H9 (cell line): ENCODE data around the gene THOC3. TPM values are rescaled to one million over a fixed set of nuclear protein-coding genes. Genes with fewer than 3 reads are reported as not detected.

Source experiments
- DNase-seq: peaks from one replicate; pipeline ENCODE4 v3.0.0-alpha.2; 2017
- H2AFZ ChIP-seq: one replicate; pipeline ENCODE4 v1.6.1; 2013; ENCODE audit warnings: mild to moderate bottlenecking, low read length, control low read depth, moderate library complexity
- H2AK5ac ChIP-seq: 2 replicates; pipeline ENCODE4 v1.6.1; 2013; ENCODE audit warnings: low read length, control low read depth, mixed read lengths; ENCODE audit not compliant: insufficient read length
- H2BK120ac ChIP-seq: one replicate; pipeline ENCODE4 v1.6.1; 2013; ENCODE audit warnings: low read depth, mild to moderate bottlenecking, low read length, control low read depth, inconsistent platforms; ENCODE audit not compliant: poor library complexity, severe bottlenecking
- H2BK12ac ChIP-seq: 2 replicates; pipeline ENCODE4 v1.6.1; 2013; ENCODE audit warnings: low read length, control low read depth, mixed read lengths, low read depth; ENCODE audit not compliant: insufficient read length
- H2BK15ac ChIP-seq: 2 replicates; pipeline ENCODE4 v1.6.1; 2013; ENCODE audit warnings: low read depth, low read length, control low read depth
- H2BK20ac ChIP-seq: one replicate; pipeline ENCODE4 v1.6.1; 2013; ENCODE audit warnings: low read depth, mild to moderate bottlenecking, low read length, control low read depth, inconsistent platforms; ENCODE audit not compliant: poor library complexity, severe bottlenecking
- H2BK5ac ChIP-seq: 2 replicates; pipeline ENCODE4 v1.6.1; 2013; ENCODE audit warnings: low read length, control low read depth, mixed read lengths; ENCODE audit not compliant: insufficient read length
- H3K14ac ChIP-seq: 2 replicates; pipeline ENCODE4 v1.6.1; 2013; ENCODE audit warnings: low read length, control low read depth; ENCODE audit not compliant: insufficient read depth
- H3K18ac ChIP-seq: 2 replicates; pipeline ENCODE4 v1.6.1; 2013; ENCODE audit warnings: low read depth, mild to moderate bottlenecking, mixed read lengths, low read length, control low read depth; ENCODE audit not compliant: insufficient read length
- H3K23ac ChIP-seq: 2 replicates; pipeline ENCODE4 v1.6.1; 2013; ENCODE audit warnings: low read length, control low read depth, mixed read lengths, low read depth; ENCODE audit not compliant: insufficient read length
- H3K23me2 ChIP-seq: 2 replicates; pipeline ENCODE4 v1.6.1; 2013; ENCODE audit warnings: low read depth, mild to moderate bottlenecking, mixed read lengths, low read length, control low read depth; ENCODE audit not compliant: insufficient read length, poor library complexity, severe bottlenecking
- H3K27ac ChIP-seq: 2 replicates; pipeline ENCODE4 v1.5.1; 2013; ENCODE audit warnings: low read length, control low read depth, mixed read lengths, low read depth; ENCODE audit not compliant: insufficient read length
- H3K27me3 ChIP-seq: 2 replicates; pipeline ENCODE4 v1.6.1; 2013; ENCODE audit warnings: low read length, control low read depth, inconsistent platforms; ENCODE audit not compliant: insufficient read depth
- H3K4ac ChIP-seq: 2 replicates; pipeline ENCODE4 v1.6.1; 2013; ENCODE audit warnings: low read depth, mild to moderate bottlenecking, control low read depth, inconsistent platforms, low read length, moderate library complexity
- H3K4me1 ChIP-seq: 2 replicates; pipeline ENCODE4 v1.6.1; 2013; ENCODE audit warnings: low read length, control low read depth, inconsistent platforms; ENCODE audit not compliant: insufficient read depth
- H3K4me2 ChIP-seq: 2 replicates; pipeline ENCODE4 v1.6.1; 2013; ENCODE audit warnings: low read length, control low read depth, mixed read lengths; ENCODE audit not compliant: insufficient read length, insufficient read depth
- H3K56ac ChIP-seq: 2 replicates; pipeline ENCODE4 v1.6.1; 2013; ENCODE audit warnings: low read depth, mild to moderate bottlenecking, mixed read lengths, low read length, control low read depth; ENCODE audit not compliant: insufficient read length
- H3K79me1 ChIP-seq: 2 replicates; pipeline ENCODE4 v1.6.1; 2013; ENCODE audit warnings: low read depth, mild to moderate bottlenecking, moderate library complexity, low read length, control low read depth, inconsistent platforms; ENCODE audit not compliant: insufficient read depth, poor library complexity, severe bottlenecking
- H3K79me2 ChIP-seq: 2 replicates; pipeline ENCODE4 v1.6.1; 2013; ENCODE audit warnings: low read length, control low read depth, inconsistent platforms; ENCODE audit not compliant: insufficient read depth
- H3K9ac ChIP-seq: 2 replicates; pipeline ENCODE4 v1.6.1; 2013; ENCODE audit warnings: low read length, control low read depth, mixed read lengths; ENCODE audit not compliant: insufficient read length; ENCODE audit errors: extremely low read depth
- H3K9me3 ChIP-seq: one replicate; pipeline ENCODE4 v1.6.1; 2013; ENCODE audit warnings: low read depth, low read length, inconsistent platforms; ENCODE audit not compliant: control insufficient read depth
- H3T11ph ChIP-seq: one replicate; pipeline ENCODE4 v1.6.1; 2013; ENCODE audit warnings: mild to moderate bottlenecking, low read length, control low read depth, inconsistent platforms
- H4K20me1 ChIP-seq: one replicate; pipeline ENCODE4 v1.6.1; 2013; ENCODE audit not compliant: control insufficient read depth, insufficient read length, insufficient read depth
- H4K5ac ChIP-seq: 2 replicates; pipeline ENCODE4 v1.6.1; 2013; ENCODE audit warnings: low read depth, mild to moderate bottlenecking, mixed read lengths, low read length, control low read depth; ENCODE audit not compliant: insufficient read length
- H4K8ac ChIP-seq: replicated peaks from 2 replicates; pipeline ENCODE4 v1.6.1; 2013; ENCODE audit warnings: low read length, control low read depth, mixed read lengths, low read depth; ENCODE audit not compliant: insufficient read length
- H4K91ac ChIP-seq: 2 replicates; pipeline ENCODE4 v1.6.1; 2013; ENCODE audit warnings: low read depth, mild to moderate bottlenecking, moderate library complexity, mixed read lengths, low read length, control low read depth; ENCODE audit not compliant: insufficient read length
- H3K27ac Mint-ChIP-seq, 3 experiments: 2 replicates in 2 of 3; 3 replicates in 1 of 3; pipeline ENCODE4 v1.8.0; 2020 to 2021; ENCODE audit warnings: mixed read lengths in 3 of 3, mild to moderate bottlenecking in 1 of 3, moderate library complexity in 1 of 3
- H3K27me3 Mint-ChIP-seq: 2 replicates; pipeline ENCODE4 v1.8.0; 2021; ENCODE audit warnings: low read depth, mild to moderate bottlenecking, moderate library complexity, mixed read lengths
- H3K36me3 Mint-ChIP-seq, 3 experiments: 2 replicates in 2 of 3; 3 replicates in 1 of 3; pipeline ENCODE4 v1.8.0; 2020 to 2021; ENCODE audit warnings: low read depth in 3 of 3, mixed read lengths in 3 of 3; ENCODE audit not compliant: insufficient read depth in 1 of 3
- H3K4me1 Mint-ChIP-seq, 2 experiments: 2 replicates each; pipeline ENCODE4 v1.8.0; 2020; ENCODE audit warnings: mixed read lengths in 2 of 2
- H3K4me3 Mint-ChIP-seq, 2 experiments: 2 replicates in 1 of 2; 3 replicates in 1 of 2; pipeline ENCODE4 v1.8.0; 2020 to 2021; ENCODE audit warnings: mild to moderate bottlenecking in 2 of 2, mixed read lengths in 2 of 2, moderate library complexity in 1 of 2
- H3K9me3 Mint-ChIP-seq, 2 experiments: 2 replicates in 1 of 2; 3 replicates in 1 of 2; pipeline ENCODE4 v1.8.0; 2020; ENCODE audit warnings: mild to moderate bottlenecking in 2 of 2, mixed read lengths in 2 of 2, moderate library complexity in 1 of 2
- whole genome bisulfite sequencing: extraction: QIAGEN DNeasy Blood & Tissue Kit; methylation state at CpG from one replicate; pipeline ENCODE4 v1.1.7; 2013; ENCODE audit warnings: missing lambda C conversion rate, low lambda C conversion rate, mixed read lengths; ENCODE audit not compliant: insufficient read length; ENCODE audit errors: extremely low coverage; 5-methylcytosine and 5-hydroxymethylcytosine counted together
- total RNA-seq: library from RNA; stranded (reverse); gene quantifications from 2 replicates; pipeline ENCODE4 v1.2.1, GENCODE V29; 2021
- TF ChIP-seq, protein P1 (sequence below): fragments of 200-600 bp; sonication (generic); conservative IDR thresholded peaks from 3 replicates; pipeline ENCODE4 v1.8.0; 2021; ENCODE audit warnings: antibody characterized with exemption, mild to moderate bottlenecking

Gene THOC3
- total RNA-seq, 1 experiment from 2014 or later, result 123 TPM

DNA sequence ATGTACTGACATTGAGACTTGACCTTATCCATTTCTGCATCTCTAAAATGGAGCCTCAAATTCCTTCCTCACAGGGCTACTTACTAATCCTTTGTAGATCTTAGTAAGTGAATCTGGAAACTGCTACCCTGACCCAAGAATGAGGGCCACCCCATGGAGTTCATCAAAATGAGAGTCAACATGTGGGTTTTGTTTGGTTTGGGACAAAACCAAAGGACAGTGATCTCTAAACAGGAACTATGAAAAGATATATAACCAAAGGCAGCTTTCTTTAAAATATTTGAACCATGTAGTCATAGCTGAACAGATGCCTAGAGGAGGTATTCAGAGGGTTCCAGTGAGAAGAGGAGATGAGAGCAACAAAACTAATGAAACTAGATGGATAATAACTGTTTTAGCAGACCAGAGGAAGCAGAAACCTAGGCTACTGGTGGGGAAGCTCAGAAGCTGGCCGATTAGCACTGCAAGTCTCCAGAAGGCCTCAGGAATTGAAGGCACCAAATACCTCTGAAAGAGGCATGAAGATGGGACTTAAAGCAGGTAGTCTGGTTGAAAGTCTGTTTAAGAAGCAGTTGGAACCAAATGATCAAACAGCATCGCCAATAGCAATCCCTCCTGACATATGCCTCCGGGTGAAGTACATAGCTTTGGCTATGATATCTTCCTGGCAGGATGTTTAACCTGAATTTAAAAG, 45.8 kb downstream of the THOC3 start:
- Histone ChIP-seq H3K23ac (no peak overlapping the region), H4K8ac (no peak overlapping the region), H3K4ac (no peak overlapping the region), H3K23me2 (no peaks in the 10 kb centered on the region), H3K4me2 (no peak overlapping the region), H2AFZ (no peak overlapping the region), H3K4me1 (no peaks in the 10 kb centered on the region), H2BK15ac (no peak overlapping the region), H3K27me3 (no peaks in the 10 kb centered on the region), H3K9ac (no peak overlapping the region), H3K56ac (no peak overlapping the region), H2AK5ac (no peak overlapping the region), H2BK120ac (no peak overlapping the region), H4K5ac (no peak overlapping the region), H2BK5ac (no peak overlapping the region), H3K18ac (no peak overlapping the region), H3K14ac (no peak overlapping the region), H4K91ac (no peak overlapping the region), H3K79me2 (no peaks in the 10 kb centered on the region), H3K79me1 (no peaks in the 10 kb centered on the region), H2BK20ac (no peak overlapping the region), H3T11ph (no peak overlapping the region), H4K20me1 (no peaks in the 10 kb centered on the region), H3K9me3 (no peaks in the 10 kb centered on the region), H2BK12ac (no peak overlapping the region), H3K27ac (no peak overlapping the region)
- no peak for DNase-seq
- Mint-ChIP-seq H3K36me3 (peaks cover under 1 to 4% (median under 1%) of the 10 kb centered on the region in 3 experiments; a peak in 5 of 7 replicates), H3K4me1 (peaks cover 0 to 11% of the 10 kb centered on the region in 2 experiments; a peak in 2 of 4 replicates), H3K27me3 (no peaks in the 10 kb centered on the region), H3K27ac (no peak overlapping the region), H3K9me3 (no peaks in the 10 kb centered on the region), H3K4me3 (no peak overlapping the region)
- TF ChIP-seq, protein P1, sequence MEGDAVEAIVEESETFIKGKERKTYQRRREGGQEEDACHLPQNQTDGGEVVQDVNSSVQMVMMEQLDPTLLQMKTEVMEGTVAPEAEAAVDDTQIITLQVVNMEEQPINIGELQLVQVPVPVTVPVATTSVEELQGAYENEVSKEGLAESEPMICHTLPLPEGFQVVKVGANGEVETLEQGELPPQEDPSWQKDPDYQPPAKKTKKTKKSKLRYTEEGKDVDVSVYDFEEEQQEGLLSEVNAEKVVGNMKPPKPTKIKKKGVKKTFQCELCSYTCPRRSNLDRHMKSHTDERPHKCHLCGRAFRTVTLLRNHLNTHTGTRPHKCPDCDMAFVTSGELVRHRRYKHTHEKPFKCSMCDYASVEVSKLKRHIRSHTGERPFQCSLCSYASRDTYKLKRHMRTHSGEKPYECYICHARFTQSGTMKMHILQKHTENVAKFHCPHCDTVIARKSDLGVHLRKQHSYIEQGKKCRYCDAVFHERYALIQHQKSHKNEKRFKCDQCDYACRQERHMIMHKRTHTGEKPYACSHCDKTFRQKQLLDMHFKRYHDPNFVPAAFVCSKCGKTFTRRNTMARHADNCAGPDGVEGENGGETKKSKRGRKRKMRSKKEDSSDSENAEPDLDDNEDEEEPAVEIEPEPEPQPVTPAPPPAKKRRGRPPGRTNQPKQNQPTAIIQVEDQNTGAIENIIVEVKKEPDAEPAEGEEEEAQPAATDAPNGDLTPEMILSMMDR, result no peak
- no CpG with 5 or more reads among the region's 3 CpGs for WGBS
